Tibial nerve (tissue), 4 donors: ENCODE results near the gene ZBTB5. TPM values are rescaled to one million over a fixed set of nuclear protein-coding genes. Genes with fewer than 3 reads are reported as not detected.

Experiments used
- DNase-seq, 2 donors: peaks; one replicate each; pipeline ENCODE4 v3.0.0-alpha.2; 2019; ENCODE audit warnings: low spot score in 2 of 2
- H3K27ac ChIP-seq, 4 donors: fragments of 200-600 bp; sonication (generic) in 3 of 4; one replicate each; pipeline ENCODE4 v1.5.1; 2017 to 2019; ENCODE audit warnings: mild to moderate bottlenecking in 1 of 4
- H3K27me3 ChIP-seq, 2 donors: fragments of 200-600 bp; sonication (generic) in 1 of 2; one replicate each; pipeline versions ENCODE4 v1.5.1 to v1.6.0; 2017 to 2019
- H3K36me3 ChIP-seq, 3 donors: fragments of 200-600 bp; sonication (generic); one replicate each; pipeline ENCODE4 v1.5.1; 2018 to 2019
- H3K4me1 ChIP-seq, 4 donors: fragments of 200-600 bp; sonication (generic) in 3 of 4; one replicate each; pipeline ENCODE4 v1.5.1; 2017 to 2019
- H3K4me3 ChIP-seq, 4 donors: fragments of 200-600 bp; sonication (generic) in 3 of 4; one replicate each; pipeline ENCODE4 v1.5.1; 2017 to 2019; ENCODE audit warnings: mild to moderate bottlenecking in 1 of 4, moderate library complexity in 1 of 4
- H3K9me3 ChIP-seq, 4 donors: fragments of 200-600 bp; sonication (generic) in 3 of 4; one replicate each; pipeline ENCODE4 v1.5.1; 2017 to 2019
- EP300 ChIP-seq, 2 donors: sonication (generic); formaldehyde crosslinking; IDR thresholded peaks; one replicate each; pipeline ENCODE4 v1.6.1; 2017; ENCODE audit warnings: antibody characterized with exemption in 2 of 2, mild to moderate bottlenecking in 1 of 2
- POLR2A ChIP-seq, 2 donors: fragments of 450-650 bp; IDR thresholded peaks; one replicate each; pipeline ENCODE4 v1.6.1; 2017; ENCODE audit warnings: antibody characterized with exemption in 2 of 2, mild to moderate bottlenecking in 2 of 2, moderate library complexity in 2 of 2
- WGBS, 2 donors: methylation state at CpG; one replicate each; pipeline ENCODE4 v1.1.5; 2018; 5-methylcytosine and 5-hydroxymethylcytosine counted together
- total RNA-seq, 4 donors: library from RNA; depleted of rRNA; stranded (reverse); fragments of >200 nt; gene quantifications; one replicate each; pipeline ENCODE4 v1.1.0, GENCODE V29; 2016
- TF ChIP-seq, protein P1 (sequence below), 5 experiments: fragments of 200-600 bp in 3 of 5; fragments of 450-650 bp in 2 of 5; sonication (generic) in 3 of 5; IDR thresholded peaks; one replicate each; pipeline ENCODE4 v1.5.1; 2016 to 2019; ENCODE audit warnings: antibody characterized with exemption in 5 of 5, mild to moderate bottlenecking in 3 of 5, moderate library complexity in 2 of 5

Gene ZBTB5
- total RNA-seq, 4 donors from 2014 or later, result 9.6 to 15.1 (median 13.5) TPM

DNA sequence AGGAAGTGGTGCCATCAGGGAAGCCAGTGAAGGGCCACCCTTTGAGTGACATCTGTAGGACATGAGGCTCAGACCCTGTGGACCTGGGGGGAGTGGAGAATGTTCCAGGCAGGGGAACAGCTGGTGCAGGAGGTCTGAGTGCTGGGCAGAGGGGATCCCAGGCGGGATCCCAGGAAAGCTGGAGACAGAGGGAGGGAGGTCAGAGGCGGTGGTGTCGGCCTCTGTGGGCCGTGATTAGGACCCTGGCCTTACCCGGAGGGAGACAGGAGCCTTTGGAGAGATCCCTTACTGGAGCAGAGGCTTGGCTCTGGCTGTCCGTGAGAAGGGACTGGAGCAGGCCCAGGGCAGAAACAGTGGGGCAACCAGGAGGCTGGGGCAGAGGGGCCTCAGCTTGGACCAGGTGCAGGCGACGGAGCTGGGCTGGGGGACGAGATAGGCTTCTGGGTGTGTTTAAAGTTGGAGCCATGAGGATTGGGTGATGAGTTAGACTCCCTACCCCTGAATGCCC lies 54.8 kb downstream of the ZBTB5 start:
- TF ChIP-seq, protein P1, sequence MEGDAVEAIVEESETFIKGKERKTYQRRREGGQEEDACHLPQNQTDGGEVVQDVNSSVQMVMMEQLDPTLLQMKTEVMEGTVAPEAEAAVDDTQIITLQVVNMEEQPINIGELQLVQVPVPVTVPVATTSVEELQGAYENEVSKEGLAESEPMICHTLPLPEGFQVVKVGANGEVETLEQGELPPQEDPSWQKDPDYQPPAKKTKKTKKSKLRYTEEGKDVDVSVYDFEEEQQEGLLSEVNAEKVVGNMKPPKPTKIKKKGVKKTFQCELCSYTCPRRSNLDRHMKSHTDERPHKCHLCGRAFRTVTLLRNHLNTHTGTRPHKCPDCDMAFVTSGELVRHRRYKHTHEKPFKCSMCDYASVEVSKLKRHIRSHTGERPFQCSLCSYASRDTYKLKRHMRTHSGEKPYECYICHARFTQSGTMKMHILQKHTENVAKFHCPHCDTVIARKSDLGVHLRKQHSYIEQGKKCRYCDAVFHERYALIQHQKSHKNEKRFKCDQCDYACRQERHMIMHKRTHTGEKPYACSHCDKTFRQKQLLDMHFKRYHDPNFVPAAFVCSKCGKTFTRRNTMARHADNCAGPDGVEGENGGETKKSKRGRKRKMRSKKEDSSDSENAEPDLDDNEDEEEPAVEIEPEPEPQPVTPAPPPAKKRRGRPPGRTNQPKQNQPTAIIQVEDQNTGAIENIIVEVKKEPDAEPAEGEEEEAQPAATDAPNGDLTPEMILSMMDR (IDR thresholded peaks at IDR 0.05), result no peak
- TF ChIP-seq EP300 (IDR thresholded peaks at IDR 0.05), result no peak
- no peak for TF ChIP-seq POLR2A (IDR thresholded peaks at IDR 0.05)
- 87 to 88% methylated on average over 9 of the region's 9 CpGs for WGBS, 2 donors
- H3K4me3 ChIP-seq, result no peak overlapping the region

GRCh38 chr9:37408933-37409710 lies 56.1 kb downstream of the ZBTB5 start:
- TF ChIP-seq, protein P1 (IDR thresholded peaks at IDR 0.05), result no peak
- TF ChIP-seq POLR2A (IDR thresholded peaks at IDR 0.05), result no peak
- TF ChIP-seq EP300 (IDR thresholded peaks at IDR 0.05), result no peak
- Histone ChIP-seq H3K4me1 (no peaks in the 10 kb centered on the region), H3K27me3 (no peaks in the 10 kb centered on the region), H3K27ac (no peak overlapping the region), H3K9me3 (no peaks in the 10 kb centered on the region), H3K36me3 (no peaks in the 10 kb centered on the region), H3K4me3 (no peak overlapping the region)
- WGBS, 2 donors, result 74 to 82% methylated on average over 21 to 22 of the region's 22 CpGs
- no peak for DNase-seq

More for the DNA sequence above, 54.8 kb downstream of the ZBTB5 start:
- Histone ChIP-seq H3K9me3 (no peaks in the 10 kb centered on the region), H3K36me3 (no peaks in the 10 kb centered on the region), H3K4me1 (peaks cover 0 to 11% (median 4%) of the 10 kb centered on the region in 4 donors), H3K27ac (no peak overlapping the region), H3K27me3 (no peaks in the 10 kb centered on the region)
- DNase-seq, result no peak

DNA sequence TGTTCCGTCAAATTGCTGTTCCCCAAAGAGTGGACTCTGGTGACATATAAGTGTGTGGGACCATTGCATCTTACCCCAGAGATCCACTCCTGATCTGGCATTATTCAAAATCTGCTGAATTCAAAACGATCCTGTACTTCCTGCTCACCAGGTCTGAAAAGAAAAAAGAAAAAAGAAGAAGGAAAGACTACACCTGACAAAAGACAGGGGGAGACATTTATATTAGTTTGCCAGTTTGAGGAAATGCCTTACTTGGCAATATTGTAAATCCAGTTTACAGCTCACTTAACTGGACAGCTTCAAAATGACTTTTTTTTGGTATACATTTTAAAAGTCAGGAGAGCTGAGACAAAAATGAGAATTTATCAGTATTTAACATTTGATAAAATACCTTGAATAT lies 57.8 kb downstream of the ZBTB5 start:
- WGBS, 2 donors, result 61 to 62% methylated on average over 2 of the region's 2 CpGs
- H3K9me3 ChIP-seq, result no peaks in the 10 kb centered on the region
- no peak for DNase-seq

DNA sequence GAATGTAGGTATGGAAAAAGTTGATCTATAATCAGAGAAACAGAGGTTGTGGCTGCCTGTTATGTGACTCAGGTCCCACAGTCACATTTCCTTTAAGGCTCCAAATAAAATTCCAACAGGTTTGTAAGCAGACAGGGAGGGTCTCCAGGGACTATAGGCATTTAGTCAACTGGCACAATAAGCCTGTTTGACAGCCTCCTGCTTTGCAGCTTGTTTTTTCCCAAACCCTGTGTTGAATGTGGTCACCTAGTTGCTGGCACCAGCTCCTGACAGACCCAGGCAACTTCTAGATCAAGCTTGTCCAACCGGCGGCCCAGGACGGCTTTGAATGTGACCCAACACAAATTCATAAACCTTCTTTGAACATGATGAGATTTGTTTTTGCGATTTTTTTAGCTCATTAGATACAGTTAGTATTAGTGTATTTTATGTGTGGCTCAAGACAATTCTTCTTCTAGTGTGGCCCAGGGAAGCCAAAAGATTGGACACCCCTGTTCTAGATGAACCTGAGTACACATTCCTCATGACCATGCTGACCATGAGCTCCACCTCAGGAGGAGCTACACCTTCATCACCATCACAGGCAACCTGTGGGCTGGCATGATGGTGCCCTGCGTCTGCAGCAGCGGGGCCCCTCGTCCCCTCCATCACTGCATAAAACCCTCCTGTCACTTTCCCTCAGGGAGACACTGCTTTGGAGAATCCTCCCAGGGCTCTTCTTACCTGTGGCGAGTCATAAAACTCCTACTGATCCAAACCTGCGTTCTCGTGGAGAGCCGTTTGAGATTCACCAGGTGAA lies 58.4 kb downstream of the ZBTB5 start:
- DNase-seq, result no peak
- no peak overlapping the region for H3K27ac ChIP-seq
- H3K27me3 ChIP-seq, result no peaks in the 10 kb centered on the region
- H3K4me3 ChIP-seq, result no peak overlapping the region
- no peaks in the 10 kb centered on the region for H3K4me1 ChIP-seq
- 91 to 93% methylated on average over 11 of the region's 11 CpGs for WGBS, 2 donors
- TF ChIP-seq EP300 (IDR thresholded peaks at IDR 0.05) (no peak), POLR2A (IDR thresholded peaks at IDR 0.05) (no peak)
- TF ChIP-seq, protein P1 (IDR thresholded peaks at IDR 0.05), result no peak
- no peaks in the 10 kb centered on the region for H3K9me3 ChIP-seq
- H3K36me3 ChIP-seq, result no peaks in the 10 kb centered on the region

More for the DNA sequence above, 57.8 kb downstream of the ZBTB5 start:
- TF ChIP-seq EP300 (IDR thresholded peaks at IDR 0.05), result no peak
- TF ChIP-seq, protein P1 (IDR thresholded peaks at IDR 0.05), result no peak
- TF ChIP-seq POLR2A (IDR thresholded peaks at IDR 0.05), result no peak
- no peaks in the 10 kb centered on the region for H3K4me1 ChIP-seq
- H3K4me3 ChIP-seq, result no peak overlapping the region
- no peaks in the 10 kb centered on the region for H3K36me3 ChIP-seq
- H3K27ac ChIP-seq, result no peak overlapping the region
- no peaks in the 10 kb centered on the region for H3K27me3 ChIP-seq
